Right cardiac atrium (tissue), 5 donors: Measurements from ENCODE around the gene WDR86. TPM values are rescaled to one million over a fixed set of nuclear protein-coding genes. Genes with fewer than 3 reads are reported as not detected.

Source experiments
- ATAC-seq, 2 donors: fragments of 200-7000 bp; cut with Tn5 transposase; one replicate each; pipeline versions ENCODE4 v1.8.0 to v1.9.1; 2020; ENCODE audit warnings: moderate library complexity in 2 of 2, mild to moderate bottlenecking in 1 of 2
- DNase-seq, 3 donors: peaks; one replicate each; pipeline ENCODE4 v3.0.0-alpha.2; 2020
- H3K27ac ChIP-seq: one replicate; pipeline ENCODE4 v1.5.1; 2013; ENCODE audit warnings: mild to moderate bottlenecking, low read length, control low read depth, moderate library complexity
- H3K27me3 ChIP-seq: one replicate; pipeline ENCODE4 v1.6.1; 2013; ENCODE audit not compliant: control insufficient read depth, insufficient read depth
- H3K4me1 ChIP-seq: one replicate; pipeline ENCODE4 v1.6.1; 2013; ENCODE audit warnings: low read length; ENCODE audit not compliant: control insufficient read depth, insufficient read depth
- H3K4me3 ChIP-seq: one replicate; pipeline ENCODE4 v1.5.1; 2013; ENCODE audit warnings: low read length, control low read depth
- H3K9me3 ChIP-seq: one replicate; pipeline ENCODE4 v1.6.1; 2013; ENCODE audit warnings: low read length; ENCODE audit not compliant: control insufficient read depth
- WGBS: extraction: QIAGEN DNeasy Blood & Tissue Kit; methylation state at CpG from one replicate; pipeline ENCODE4 v1.1.7; 2013; 5-methylcytosine and 5-hydroxymethylcytosine counted together
- intact Hi-C, 4 donors: fragments of 100-400 bp; cut with DNase I; formaldehyde crosslinking; loops; one replicate each; pipeline versions ENCODE4 v1.11.0 to v1.14.0; 2022 to 2023
- polyA plus RNA-seq: library from polyadenylated mRNA; stranded (reverse); fragments of 200-250 nt; gene quantifications from one replicate; pipeline ENCODE4 v1.2.3, GENCODE V29; 2013
- total RNA-seq, 4 donors: library from RNA; stranded (reverse); fragmentation: NEBNext Ultra II Directional; extraction: Animal tissue kit (Norgen Biotek cat#: 25700); gene quantifications; one replicate each; pipeline ENCODE4 v1.2.1, GENCODE V29; 2021
- donor health status: healthy with polysubstance abuse.
- donor health status: DM: no; HTN: yes; CAD: no.
- donor health status: DM: no; HTN: no; CAD: no.
- donor health status: DM: no; HTN: yes; CAD: no; lungs with severe emphysema.
- donor health status: DM: yes; HTN: yes; CAD: no.

WDR86 gene
- total and polyA plus RNA-seq, 5 donors = 0.17 to 0.47 (median 0.18) TPM

DNA sequence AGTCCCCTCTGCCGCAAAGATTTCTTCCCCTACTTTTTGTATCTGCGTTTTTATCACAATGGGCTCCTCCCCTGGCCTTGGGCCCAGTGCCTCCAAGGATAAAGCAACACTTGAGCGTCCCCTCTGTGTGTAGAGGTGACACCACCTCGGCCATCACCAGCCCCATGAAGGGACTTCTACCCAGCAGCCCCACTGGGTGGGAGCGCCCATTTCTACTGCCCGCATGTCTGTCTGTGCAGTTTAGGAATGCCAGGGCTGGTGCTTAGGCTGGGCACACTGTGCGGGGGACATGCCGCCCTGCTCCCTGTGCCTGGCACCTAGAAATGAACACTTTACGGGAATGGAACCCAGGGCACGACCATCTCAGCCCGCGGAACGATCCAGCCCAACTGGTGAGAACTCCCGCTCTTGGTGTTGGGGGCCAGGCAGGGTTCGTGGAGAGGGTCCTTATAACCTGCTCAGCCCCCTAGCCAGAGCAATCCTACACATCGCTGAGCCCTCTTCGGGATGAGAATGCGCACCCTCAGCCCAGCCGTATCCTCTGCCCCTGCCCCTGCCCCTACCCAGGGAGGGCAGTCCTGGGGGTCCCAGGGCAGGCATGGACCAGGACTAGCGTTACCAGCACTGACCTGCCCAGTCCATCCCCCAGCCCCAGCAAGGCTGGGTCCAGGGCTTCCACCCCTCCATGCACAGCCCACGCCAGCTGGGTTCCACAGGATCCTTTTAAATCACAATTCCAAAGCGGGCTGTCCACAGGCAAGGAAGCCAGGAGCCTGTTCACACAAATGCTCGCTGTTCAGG lies 17.3 kb upstream of the WDR86 start:
- Histone ChIP-seq H3K4me1 (peaks cover 3% of the 10 kb centered on the region), H3K4me3 (no peak overlapping the region), H3K27me3 (no peaks in the 10 kb centered on the region), H3K9me3 (no peaks in the 10 kb centered on the region), H3K27ac (no peak overlapping the region)
- DNase-seq = peak in 1 of 3 donors; percentile 67
- peak; percentile 12 to 25 for ATAC-seq
- intact Hi-C loops = no loop called here
- 79% methylated on average over 23 of the region's 23 CpGs for WGBS

DNA sequence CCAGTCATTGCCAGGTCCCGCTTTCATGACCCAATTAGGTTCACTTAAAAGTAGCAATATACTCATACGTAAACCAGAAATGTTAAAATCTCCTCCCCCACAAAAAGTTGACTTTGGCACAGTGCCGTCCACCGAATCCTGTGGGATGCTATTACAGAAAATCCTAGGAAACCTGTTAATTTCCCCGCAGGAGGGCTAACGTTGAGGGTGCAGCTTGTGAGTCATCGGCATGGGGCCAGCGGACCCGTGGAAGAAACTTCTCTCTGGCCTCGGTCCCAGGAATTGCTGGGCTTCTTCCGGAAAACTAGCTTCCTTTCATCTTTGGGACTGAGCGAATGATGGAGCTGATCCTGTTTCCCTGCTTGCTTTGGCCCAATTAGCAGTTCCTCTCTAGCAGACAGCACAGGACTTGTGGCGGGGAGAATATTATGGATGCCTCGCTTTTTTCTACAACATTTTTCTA lies 16.6 kb upstream of the WDR86 start:
- DNase-seq = peak; percentile 77 to 91 (median 85)
- peak; percentile 50 to 75 for ATAC-seq
- WGBS = 28% methylated on average over 14 of the region's 14 CpGs
- intact Hi-C loops = no loop called here
- Histone ChIP-seq H3K4me3 (no peak overlapping the region), H3K27ac (no peak overlapping the region), H3K27me3 (no peaks in the 10 kb centered on the region), H3K4me1 (peaks cover 3% of the 10 kb centered on the region), H3K9me3 (no peaks in the 10 kb centered on the region)

DNA sequence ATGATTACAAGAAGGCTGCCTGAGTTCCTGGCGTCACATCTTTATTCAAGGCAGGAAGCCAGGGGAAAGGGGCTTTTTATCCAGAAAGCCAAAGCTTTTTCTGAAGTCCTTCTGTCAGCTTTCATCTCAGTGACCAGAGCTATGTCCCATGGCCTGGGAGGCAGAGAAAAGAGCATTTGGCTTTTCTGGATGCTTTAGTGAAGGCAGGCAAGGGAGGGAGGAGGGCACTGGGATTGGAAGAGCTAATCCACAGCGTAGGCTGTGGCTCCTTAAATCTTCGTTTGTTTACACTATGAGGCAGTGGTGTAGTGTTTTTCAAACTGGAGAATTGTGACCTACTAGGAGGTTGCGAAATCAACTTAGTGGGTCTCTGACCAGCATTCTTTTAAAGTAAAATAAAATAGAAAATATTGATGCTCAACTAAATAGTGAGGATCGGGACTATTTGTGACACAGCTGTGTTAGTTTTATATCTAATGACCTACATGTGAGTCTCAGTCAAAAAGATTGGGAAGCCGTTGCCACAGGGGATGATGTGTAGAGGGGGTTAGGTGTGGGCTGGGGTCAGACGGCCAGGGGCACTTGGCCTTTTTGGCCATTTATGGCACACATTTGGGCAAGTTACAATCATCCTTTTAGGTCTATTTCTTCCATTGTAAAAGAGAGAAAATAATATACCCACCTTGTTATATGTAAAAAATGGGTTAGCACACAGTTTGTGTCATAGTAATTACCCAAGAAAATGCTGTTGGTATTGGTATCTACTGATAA lies 16.0 kb upstream of the WDR86 start:
- 58% methylated on average over 7 of the region's 7 CpGs for WGBS
- Histone ChIP-seq H3K27ac (peak overlapping the region; percentile 17), H3K4me3 (no peak overlapping the region), H3K9me3 (no peaks in the 10 kb centered on the region), H3K4me1 (peaks cover 3% of the 10 kb centered on the region), H3K27me3 (no peaks in the 10 kb centered on the region)
- intact Hi-C loops = no loop called here
- peak; percentile 28 to 60 for ATAC-seq
- DNase-seq = no peak

DNA sequence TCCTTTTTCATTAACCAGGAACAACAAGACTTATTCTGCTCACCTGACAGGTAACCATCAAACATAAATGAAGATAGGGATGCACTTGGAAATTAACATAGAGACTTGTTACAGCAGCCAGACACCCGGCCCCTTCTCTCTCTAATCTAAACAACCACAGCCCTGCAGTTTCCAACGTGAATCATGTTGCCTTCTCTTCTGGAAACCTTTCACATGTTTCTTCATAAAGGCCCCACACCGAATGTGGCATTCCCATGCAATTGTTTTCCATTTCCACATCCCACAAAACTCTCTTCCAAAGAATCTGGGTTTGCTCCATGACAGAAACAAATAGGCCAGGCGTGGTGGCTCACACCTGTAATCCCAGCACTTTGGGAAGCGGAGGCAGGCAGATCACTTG lies 15.0 kb upstream of the WDR86 start:
- intact Hi-C loops = no loop called here
- Histone ChIP-seq H3K27ac (no peak overlapping the region), H3K4me3 (no peak overlapping the region), H3K4me1 (peaks cover 3% of the 10 kb centered on the region), H3K9me3 (peaks cover 3% of the 10 kb centered on the region), H3K27me3 (no peaks in the 10 kb centered on the region)
- ATAC-seq = no peak
- whole genome bisulfite sequencing = 85% methylated on average over 5 of the region's 5 CpGs
- no peak for DNase-seq

DNA sequence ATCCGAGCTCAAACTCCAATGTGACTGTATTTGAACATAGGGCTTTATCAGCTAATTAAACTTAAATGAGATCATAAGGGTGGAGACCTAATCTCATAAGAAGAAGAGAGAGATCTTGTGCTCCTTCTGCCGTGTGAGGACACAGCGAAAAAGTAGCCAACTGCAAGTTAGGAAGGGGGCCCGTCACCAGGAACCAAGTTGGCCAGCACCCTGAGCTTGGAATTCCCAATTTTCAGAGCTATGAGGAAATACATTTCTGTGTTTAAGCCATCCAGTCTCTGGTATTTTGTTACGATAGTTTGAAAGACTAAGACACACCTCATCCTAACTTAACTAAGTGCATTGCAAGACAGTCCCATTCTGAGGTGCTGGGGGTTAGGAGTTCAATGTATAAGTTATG lies 14.1 kb upstream of the WDR86 start:
- DNase-seq = no peak
- WGBS = 81% methylated on average over 5 of the region's 5 CpGs
- Histone ChIP-seq H3K27ac (no peak overlapping the region), H3K4me3 (no peak overlapping the region), H3K4me1 (peaks cover 3% of the 10 kb centered on the region), H3K9me3 (peaks cover 3% of the 10 kb centered on the region), H3K27me3 (no peaks in the 10 kb centered on the region)
- intact Hi-C loops = no loop called here
- ATAC-seq = no peak

DNA sequence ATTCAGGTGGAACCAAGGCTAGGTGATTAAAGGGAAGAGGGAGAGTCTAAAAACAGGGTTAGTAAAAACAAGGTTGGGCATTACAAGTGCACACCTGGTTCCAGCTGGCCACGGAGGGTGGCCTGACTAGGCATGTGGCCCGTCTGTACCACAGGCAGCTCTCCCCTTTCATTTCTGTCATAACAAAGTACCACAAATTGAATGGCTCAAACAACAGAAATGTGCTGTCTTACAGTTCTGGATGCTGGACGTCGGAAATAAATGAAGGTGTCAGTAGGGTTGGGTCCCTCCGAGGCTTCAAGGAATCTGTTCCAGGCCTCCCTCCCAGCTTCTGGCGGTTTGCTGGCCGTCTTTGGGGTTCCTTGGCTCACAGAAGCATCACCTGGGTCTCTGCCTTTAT lies 13.4 kb upstream of the WDR86 start:
- intact Hi-C loops = no loop called here
- Histone ChIP-seq H3K9me3 (peaks cover 3% of the 10 kb centered on the region), H3K4me3 (no peak overlapping the region), H3K27me3 (no peaks in the 10 kb centered on the region), H3K4me1 (peaks cover 3% of the 10 kb centered on the region), H3K27ac (no peak overlapping the region)
- 76% methylated on average over 7 of the region's 7 CpGs for WGBS
- DNase-seq (no peak), ATAC-seq (no peak)

DNA sequence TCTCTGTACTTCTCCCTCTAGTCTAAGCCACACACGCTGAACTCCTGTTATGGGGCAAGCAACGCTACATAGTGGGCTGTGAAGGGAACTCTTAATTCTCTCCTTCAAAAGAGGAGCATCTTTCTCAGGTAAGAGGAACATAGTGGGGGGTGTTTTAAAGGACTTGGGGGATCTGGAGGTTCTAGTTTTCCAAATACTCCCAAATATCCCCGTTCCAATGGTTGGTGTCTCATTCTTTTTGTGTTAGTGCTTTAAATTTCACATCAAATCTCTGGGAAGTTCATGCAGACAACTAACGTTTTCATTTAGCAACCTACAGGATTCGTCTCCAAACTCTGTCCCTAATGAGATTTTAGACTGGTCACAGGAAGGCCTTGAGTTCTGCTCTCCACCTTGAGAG lies 12.4 kb upstream of the WDR86 start:
- peaks cover 3% of the 10 kb centered on the region for H3K9me3 ChIP-seq
- DNase-seq (no peak), ATAC-seq (no peak)
- no peaks in the 10 kb centered on the region for H3K27me3 ChIP-seq
- 85% methylated on average over 5 of the region's 5 CpGs for WGBS
- intact Hi-C loops = no loop called here
- no peak overlapping the region for H3K27ac ChIP-seq
- H3K4me3 ChIP-seq = no peak overlapping the region
- peaks cover 3% of the 10 kb centered on the region for H3K4me1 ChIP-seq

DNA sequence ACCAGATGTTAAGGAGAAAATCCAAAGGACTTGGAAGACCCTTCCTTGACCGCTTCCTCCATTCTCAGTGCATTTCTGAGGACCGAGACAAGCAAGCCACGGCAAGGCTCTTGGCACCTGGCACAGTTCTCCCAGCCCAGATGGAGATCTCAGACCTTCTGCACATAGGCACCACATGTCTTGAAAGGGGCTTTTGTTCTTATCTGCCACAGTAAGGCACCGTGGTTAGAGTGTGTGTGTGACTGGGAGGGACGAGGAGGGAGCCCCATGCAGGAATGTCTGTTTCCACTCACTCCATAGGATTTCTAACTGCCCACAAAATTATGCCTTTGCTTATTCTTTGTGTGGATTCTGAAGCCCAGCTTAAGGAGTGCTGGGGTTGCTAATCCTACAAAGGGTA lies 10.3 kb upstream of the WDR86 start:
- H3K27me3 ChIP-seq = no peaks in the 10 kb centered on the region

DNA sequence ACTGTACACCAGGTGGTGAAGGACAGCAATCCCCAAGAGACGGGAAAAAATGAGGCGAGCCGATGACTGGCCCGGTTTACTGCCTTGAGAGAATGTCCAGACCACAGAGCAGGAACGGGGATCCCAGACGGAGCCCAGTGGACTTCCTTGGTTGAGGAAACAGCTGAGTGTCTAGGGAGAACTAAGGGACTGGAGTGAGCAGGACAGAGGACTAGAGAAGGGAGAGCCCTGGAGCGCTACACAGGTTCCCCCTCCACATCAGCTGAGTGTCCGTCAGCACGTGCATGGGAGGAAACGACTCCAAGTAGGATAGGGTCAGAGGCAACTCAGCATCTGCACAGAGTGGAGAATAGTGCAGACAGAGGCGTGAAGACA lies 7.1 kb upstream of the WDR86 start:
- 43% methylated on average over 11 of the region's 11 CpGs for WGBS
- Histone ChIP-seq H3K4me3 (no peak overlapping the region), H3K9me3 (peaks cover 3% of the 10 kb centered on the region), H3K27ac (no peak overlapping the region), H3K27me3 (no peaks in the 10 kb centered on the region), H3K4me1 (no peaks in the 10 kb centered on the region)
- intact Hi-C loops = no loop called here
- DNase-seq (no peak), ATAC-seq (peak; percentile 47 to 51)

More for the DNA sequence above, 10.3 kb upstream of the WDR86 start:
- intact Hi-C loops = no loop called here
- Histone ChIP-seq H3K9me3 (peaks cover 3% of the 10 kb centered on the region), H3K4me1 (peaks cover 3% of the 10 kb centered on the region), H3K4me3 (no peak overlapping the region), H3K27ac (no peak overlapping the region)
- WGBS = 68% methylated on average over 5 of the region's 5 CpGs
- ATAC-seq (no peak), DNase-seq (no peak)

DNA sequence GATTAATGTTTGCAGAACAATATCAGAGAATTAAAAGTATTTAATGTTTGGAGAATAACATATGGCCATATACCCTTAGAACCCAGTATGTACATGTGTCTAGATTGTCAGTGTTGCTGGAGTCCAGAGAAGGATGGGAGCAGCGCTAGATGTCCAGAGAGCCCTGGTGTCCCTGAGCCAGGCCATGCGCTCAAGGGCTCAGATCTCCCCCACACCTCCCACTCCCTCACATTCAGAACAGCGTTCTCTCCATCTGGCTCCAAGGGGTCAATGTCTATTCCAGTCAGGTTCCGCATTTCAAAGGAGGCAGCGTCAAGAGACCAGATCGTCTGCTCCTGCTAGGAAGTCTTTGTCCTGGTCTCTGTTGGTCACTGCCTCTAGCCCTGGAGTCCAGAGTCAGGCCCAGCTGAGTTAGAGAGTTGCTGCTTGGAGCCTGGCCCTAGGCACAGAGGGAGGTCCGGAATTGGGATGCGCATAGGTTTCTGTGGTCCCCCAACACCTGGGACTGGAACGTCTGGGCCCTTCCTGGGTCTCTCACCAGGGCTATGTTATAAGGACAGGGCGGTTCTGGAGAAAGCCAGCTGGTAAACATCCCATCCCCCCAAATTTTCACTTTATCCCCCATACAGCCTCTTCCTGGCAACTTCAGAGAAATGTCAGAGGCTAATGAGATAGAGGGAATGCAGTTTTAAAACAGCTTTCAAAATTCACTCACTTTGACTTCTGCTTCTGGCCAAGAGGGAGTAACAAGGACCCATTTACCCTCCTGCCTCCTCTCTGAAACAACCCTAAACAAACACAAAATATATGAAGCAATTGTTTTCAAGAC lies 6.5 kb upstream of the WDR86 start:
- DNase-seq (no peak), ATAC-seq (no peak)
- 63% methylated on average over 10 of the region's 10 CpGs for WGBS
- Histone ChIP-seq H3K27me3 (no peaks in the 10 kb centered on the region), H3K4me3 (no peak overlapping the region), H3K9me3 (peaks cover 3% of the 10 kb centered on the region), H3K27ac (no peak overlapping the region), H3K4me1 (no peaks in the 10 kb centered on the region)
- intact Hi-C loops = no loop called here
